Measurements from ENCODE around the gene FLT3. TPM values are rescaled to one million over a fixed set of nuclear protein-coding genes. Genes with fewer than 3 reads are reported as not detected.
"Not testable (repeated sequence)": the region's sequence is repeated elsewhere in the genome, so short reads cannot be mapped to it uniquely, and the experiment has no call there.

The FLT3 gene
- total and polyA plus RNA-seq, 9 donors, result 0.08 to 0.97 (median 0.15) TPM; not detected in 1

- no peaks in the 10 kb centered on the region for H3K27me3 ChIP-seq
- H3K9me3 ChIP-seq, result no peaks in the 10 kb centered on the region
- DNase-seq, result no peak
- no peak overlapping the region for H3K27ac ChIP-seq
- intact Hi-C loops (cut with DNase I), result no loop called here
- no peaks in the 10 kb centered on the region for H3K4me1 ChIP-seq (ENCODE audit: insufficient read depth)
- no peak overlapping the region for H3K4me3 ChIP-seq
- 79 to 88% (median 82%) methylated on average over 4 of the region's 4 CpGs for WGBS, 3 donors
- H3K36me3 ChIP-seq, result no peaks in the 10 kb centered on the region
- TF ChIP-seq POLR2A (IDR thresholded peaks at IDR 0.05) (no peak), EP300 (IDR thresholded peaks at IDR 0.05) (no peak)
- TF ChIP-seq, protein P1, sequence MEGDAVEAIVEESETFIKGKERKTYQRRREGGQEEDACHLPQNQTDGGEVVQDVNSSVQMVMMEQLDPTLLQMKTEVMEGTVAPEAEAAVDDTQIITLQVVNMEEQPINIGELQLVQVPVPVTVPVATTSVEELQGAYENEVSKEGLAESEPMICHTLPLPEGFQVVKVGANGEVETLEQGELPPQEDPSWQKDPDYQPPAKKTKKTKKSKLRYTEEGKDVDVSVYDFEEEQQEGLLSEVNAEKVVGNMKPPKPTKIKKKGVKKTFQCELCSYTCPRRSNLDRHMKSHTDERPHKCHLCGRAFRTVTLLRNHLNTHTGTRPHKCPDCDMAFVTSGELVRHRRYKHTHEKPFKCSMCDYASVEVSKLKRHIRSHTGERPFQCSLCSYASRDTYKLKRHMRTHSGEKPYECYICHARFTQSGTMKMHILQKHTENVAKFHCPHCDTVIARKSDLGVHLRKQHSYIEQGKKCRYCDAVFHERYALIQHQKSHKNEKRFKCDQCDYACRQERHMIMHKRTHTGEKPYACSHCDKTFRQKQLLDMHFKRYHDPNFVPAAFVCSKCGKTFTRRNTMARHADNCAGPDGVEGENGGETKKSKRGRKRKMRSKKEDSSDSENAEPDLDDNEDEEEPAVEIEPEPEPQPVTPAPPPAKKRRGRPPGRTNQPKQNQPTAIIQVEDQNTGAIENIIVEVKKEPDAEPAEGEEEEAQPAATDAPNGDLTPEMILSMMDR (IDR thresholded peaks at IDR 0.05), result no peak
Observed at GRCh38 chr13:28012383-28012782, 88.0 kb downstream of the FLT3 start.

GRCh38 chr13:28010046-28010445, 90.3 kb downstream of the FLT3 start:
- TF ChIP-seq, protein P1 (IDR thresholded peaks at IDR 0.05), result no peak
- TF ChIP-seq POLR2A (IDR thresholded peaks at IDR 0.05) (no peak), EP300 (IDR thresholded peaks at IDR 0.05) (no peak)
- Histone ChIP-seq H3K27ac (no peak overlapping the region), H3K36me3 (no peaks in the 10 kb centered on the region), H3K9me3 (no peaks in the 10 kb centered on the region), H3K4me3 (no peak overlapping the region), H3K4me1 (ENCODE audit: insufficient read depth) (no peaks in the 10 kb centered on the region), H3K27me3 (no peaks in the 10 kb centered on the region)
- 65 to 74% (median 67%) methylated on average over 5 of the region's 5 CpGs for WGBS, 3 donors
- intact Hi-C loops (cut with DNase I), result no loop called here
- no peak for DNase-seq

DNA sequence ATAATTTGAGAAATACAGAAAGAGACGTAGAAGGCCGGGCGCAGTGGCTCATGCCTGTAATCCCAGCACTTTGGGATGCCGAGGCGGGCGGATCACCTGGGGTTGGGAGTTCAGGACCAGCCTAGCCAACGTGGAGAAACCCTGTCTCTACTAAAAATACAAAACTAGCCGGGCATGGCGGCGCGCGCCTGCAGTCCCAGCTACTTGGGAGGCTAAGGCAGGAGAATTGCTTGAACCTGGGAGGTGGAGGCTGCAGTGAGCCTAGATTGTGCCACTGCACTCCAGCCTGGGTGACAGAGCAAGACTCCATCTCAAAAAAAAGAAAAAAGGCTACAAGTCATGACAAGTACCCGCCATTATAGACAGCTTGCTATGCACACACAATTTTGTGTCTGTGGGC, 95.4 kb downstream of the FLT3 start:
- H3K27ac ChIP-seq; intact Hi-C loops (cut with DNase I); H3K9me3 ChIP-seq; H3K4me3 ChIP-seq; H3K27me3 ChIP-seq; DNase-seq; H3K36me3 ChIP-seq; H3K4me1 ChIP-seq (ENCODE audit: insufficient read depth): not testable (repeated sequence)
- 93 to 96% (median 95%) methylated on average over 13 of the region's 13 CpGs for WGBS, 3 donors

DNA sequence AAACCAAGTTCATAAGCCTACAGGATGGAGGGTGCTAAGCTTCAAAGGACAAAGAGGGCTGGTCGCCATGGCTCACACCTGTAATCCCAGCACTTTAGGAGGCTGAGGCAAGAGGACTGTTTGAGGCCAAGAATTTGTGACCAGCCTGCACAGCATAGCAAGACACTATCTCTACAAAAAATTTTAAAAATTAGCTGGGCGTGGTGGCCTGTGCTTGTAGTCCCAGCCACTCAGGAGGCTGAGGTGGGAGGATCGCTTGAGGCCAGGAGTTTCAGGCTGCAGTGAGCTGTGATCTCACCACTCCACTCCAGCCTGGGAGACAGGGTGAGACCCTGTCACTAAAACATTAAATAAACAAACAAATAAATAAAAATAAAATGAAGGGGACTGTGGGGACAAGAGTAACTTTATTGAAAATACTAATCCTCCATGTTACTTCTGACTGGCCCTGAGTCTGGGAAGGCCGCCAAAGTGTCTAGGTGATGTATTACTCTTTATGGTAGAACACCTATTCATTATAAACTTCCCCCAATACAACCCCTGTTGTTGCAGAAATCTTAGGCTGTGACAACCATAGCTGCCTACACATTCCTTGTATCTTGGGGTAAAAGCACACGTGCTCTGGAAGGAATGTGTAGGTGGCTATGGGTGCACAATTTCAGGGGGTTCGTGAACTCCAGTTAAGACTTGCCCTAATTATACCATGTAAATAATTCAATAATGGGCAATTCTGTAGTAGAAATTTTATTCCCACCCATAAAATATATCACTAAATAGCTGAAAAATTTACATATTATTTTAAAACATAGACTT, 97.3 kb downstream of the FLT3 start:
- no peaks in the 10 kb centered on the region for H3K9me3 ChIP-seq
- WGBS, 3 donors, result 63 to 75% (median 68%) methylated on average over 6 of the region's 6 CpGs
- H3K4me3 ChIP-seq, result no peak overlapping the region
- TF ChIP-seq EP300 (IDR thresholded peaks at IDR 0.05) (no peak), POLR2A (IDR thresholded peaks at IDR 0.05) (no peak)
- TF ChIP-seq, protein P1 (IDR thresholded peaks at IDR 0.05), result no peak
- no peaks in the 10 kb centered on the region for H3K27me3 ChIP-seq
- H3K4me1 ChIP-seq (ENCODE audit: insufficient read depth), result no peaks in the 10 kb centered on the region
- DNase-seq, result no peak
- H3K27ac ChIP-seq, result no peak overlapping the region
- H3K36me3 ChIP-seq, result no peaks in the 10 kb centered on the region
- intact Hi-C loops (cut with DNase I), result no loop called here

GRCh38 chr13:28001837-28002473, 98.4 kb downstream of the FLT3 start:
- intact Hi-C loops (cut with DNase I), result no loop called here
- no peaks in the 10 kb centered on the region for H3K27me3 ChIP-seq
- no peak for TF ChIP-seq EP300 (IDR thresholded peaks at IDR 0.05)
- no peaks in the 10 kb centered on the region for H3K9me3 ChIP-seq
- H3K27ac ChIP-seq, result no peak overlapping the region
- WGBS, 3 donors, result 83 to 90% (median 90%) methylated on average over 18 to 20 of the region's 20 CpGs
- DNase-seq, result no peak
- no peaks in the 10 kb centered on the region for H3K36me3 ChIP-seq
- no peak overlapping the region for H3K4me3 ChIP-seq
- H3K4me1 ChIP-seq (ENCODE audit: insufficient read depth), result no peaks in the 10 kb centered on the region
